H9 (cell line): ENCODE measurements around the gene PRKACG. TPM values are rescaled to one million over a fixed set of nuclear protein-coding genes. Genes with fewer than 3 reads are reported as not detected.
A peak's percentile ranks its signal among the peaks of the same experiment; 100 is the strongest.

Source experiments
- DNase-seq: peaks from one replicate; pipeline ENCODE4 v3.0.0-alpha.2; 2017
- H2AFZ ChIP-seq: one replicate; pipeline ENCODE4 v1.6.1; 2013; ENCODE audit warnings: mild to moderate bottlenecking, low read length, control low read depth, moderate library complexity
- H2AK5ac ChIP-seq: 2 replicates; pipeline ENCODE4 v1.6.1; 2013; ENCODE audit warnings: low read length, control low read depth, mixed read lengths; ENCODE audit not compliant: insufficient read length
- H2BK120ac ChIP-seq: one replicate; pipeline ENCODE4 v1.6.1; 2013; ENCODE audit warnings: low read depth, mild to moderate bottlenecking, low read length, control low read depth, inconsistent platforms; ENCODE audit not compliant: poor library complexity, severe bottlenecking
- H2BK12ac ChIP-seq: 2 replicates; pipeline ENCODE4 v1.6.1; 2013; ENCODE audit warnings: low read length, control low read depth, mixed read lengths, low read depth; ENCODE audit not compliant: insufficient read length
- H2BK15ac ChIP-seq: 2 replicates; pipeline ENCODE4 v1.6.1; 2013; ENCODE audit warnings: low read depth, low read length, control low read depth
- H2BK20ac ChIP-seq: one replicate; pipeline ENCODE4 v1.6.1; 2013; ENCODE audit warnings: low read depth, mild to moderate bottlenecking, low read length, control low read depth, inconsistent platforms; ENCODE audit not compliant: poor library complexity, severe bottlenecking
- H2BK5ac ChIP-seq: 2 replicates; pipeline ENCODE4 v1.6.1; 2013; ENCODE audit warnings: low read length, control low read depth, mixed read lengths; ENCODE audit not compliant: insufficient read length
- H3K14ac ChIP-seq: 2 replicates; pipeline ENCODE4 v1.6.1; 2013; ENCODE audit warnings: low read length, control low read depth; ENCODE audit not compliant: insufficient read depth
- H3K18ac ChIP-seq: 2 replicates; pipeline ENCODE4 v1.6.1; 2013; ENCODE audit warnings: low read depth, mild to moderate bottlenecking, mixed read lengths, low read length, control low read depth; ENCODE audit not compliant: insufficient read length
- H3K23ac ChIP-seq: 2 replicates; pipeline ENCODE4 v1.6.1; 2013; ENCODE audit warnings: low read length, control low read depth, mixed read lengths, low read depth; ENCODE audit not compliant: insufficient read length
- H3K23me2 ChIP-seq: 2 replicates; pipeline ENCODE4 v1.6.1; 2013; ENCODE audit warnings: low read depth, mild to moderate bottlenecking, mixed read lengths, low read length, control low read depth; ENCODE audit not compliant: insufficient read length, poor library complexity, severe bottlenecking
- H3K27ac ChIP-seq: 2 replicates; pipeline ENCODE4 v1.5.1; 2013; ENCODE audit warnings: low read length, control low read depth, mixed read lengths, low read depth; ENCODE audit not compliant: insufficient read length
- H3K27me3 ChIP-seq: 2 replicates; pipeline ENCODE4 v1.6.1; 2013; ENCODE audit warnings: low read length, control low read depth, inconsistent platforms; ENCODE audit not compliant: insufficient read depth
- H3K4ac ChIP-seq: 2 replicates; pipeline ENCODE4 v1.6.1; 2013; ENCODE audit warnings: low read depth, mild to moderate bottlenecking, control low read depth, inconsistent platforms, low read length, moderate library complexity
- H3K4me1 ChIP-seq: 2 replicates; pipeline ENCODE4 v1.6.1; 2013; ENCODE audit warnings: low read length, control low read depth, inconsistent platforms; ENCODE audit not compliant: insufficient read depth
- H3K4me2 ChIP-seq: 2 replicates; pipeline ENCODE4 v1.6.1; 2013; ENCODE audit warnings: low read length, control low read depth, mixed read lengths; ENCODE audit not compliant: insufficient read length, insufficient read depth
- H3K56ac ChIP-seq: 2 replicates; pipeline ENCODE4 v1.6.1; 2013; ENCODE audit warnings: low read depth, mild to moderate bottlenecking, mixed read lengths, low read length, control low read depth; ENCODE audit not compliant: insufficient read length
- H3K79me1 ChIP-seq: 2 replicates; pipeline ENCODE4 v1.6.1; 2013; ENCODE audit warnings: low read depth, mild to moderate bottlenecking, moderate library complexity, low read length, control low read depth, inconsistent platforms; ENCODE audit not compliant: insufficient read depth, poor library complexity, severe bottlenecking
- H3K79me2 ChIP-seq: 2 replicates; pipeline ENCODE4 v1.6.1; 2013; ENCODE audit warnings: low read length, control low read depth, inconsistent platforms; ENCODE audit not compliant: insufficient read depth
- H3K9ac ChIP-seq: 2 replicates; pipeline ENCODE4 v1.6.1; 2013; ENCODE audit warnings: low read length, control low read depth, mixed read lengths; ENCODE audit not compliant: insufficient read length; ENCODE audit errors: extremely low read depth
- H3K9me3 ChIP-seq: one replicate; pipeline ENCODE4 v1.6.1; 2013; ENCODE audit warnings: low read depth, low read length, inconsistent platforms; ENCODE audit not compliant: control insufficient read depth
- H3T11ph ChIP-seq: one replicate; pipeline ENCODE4 v1.6.1; 2013; ENCODE audit warnings: mild to moderate bottlenecking, low read length, control low read depth, inconsistent platforms
- H4K20me1 ChIP-seq: one replicate; pipeline ENCODE4 v1.6.1; 2013; ENCODE audit not compliant: control insufficient read depth, insufficient read length, insufficient read depth
- H4K5ac ChIP-seq: 2 replicates; pipeline ENCODE4 v1.6.1; 2013; ENCODE audit warnings: low read depth, mild to moderate bottlenecking, mixed read lengths, low read length, control low read depth; ENCODE audit not compliant: insufficient read length
- H4K8ac ChIP-seq: replicated peaks from 2 replicates; pipeline ENCODE4 v1.6.1; 2013; ENCODE audit warnings: low read length, control low read depth, mixed read lengths, low read depth; ENCODE audit not compliant: insufficient read length
- H4K91ac ChIP-seq: 2 replicates; pipeline ENCODE4 v1.6.1; 2013; ENCODE audit warnings: low read depth, mild to moderate bottlenecking, moderate library complexity, mixed read lengths, low read length, control low read depth; ENCODE audit not compliant: insufficient read length
- H3K27ac Mint-ChIP-seq, 3 experiments: 2 replicates in 2 of 3; 3 replicates in 1 of 3; pipeline ENCODE4 v1.8.0; 2020 to 2021; ENCODE audit warnings: mixed read lengths in 3 of 3, mild to moderate bottlenecking in 1 of 3, moderate library complexity in 1 of 3
- H3K27me3 Mint-ChIP-seq: 2 replicates; pipeline ENCODE4 v1.8.0; 2021; ENCODE audit warnings: low read depth, mild to moderate bottlenecking, moderate library complexity, mixed read lengths
- H3K36me3 Mint-ChIP-seq, 3 experiments: 2 replicates in 2 of 3; 3 replicates in 1 of 3; pipeline ENCODE4 v1.8.0; 2020 to 2021; ENCODE audit warnings: low read depth in 3 of 3, mixed read lengths in 3 of 3; ENCODE audit not compliant: insufficient read depth in 1 of 3
- H3K4me1 Mint-ChIP-seq, 2 experiments: 2 replicates each; pipeline ENCODE4 v1.8.0; 2020; ENCODE audit warnings: mixed read lengths in 2 of 2
- H3K4me3 Mint-ChIP-seq, 2 experiments: 2 replicates in 1 of 2; 3 replicates in 1 of 2; pipeline ENCODE4 v1.8.0; 2020 to 2021; ENCODE audit warnings: mild to moderate bottlenecking in 2 of 2, mixed read lengths in 2 of 2, moderate library complexity in 1 of 2
- H3K9me3 Mint-ChIP-seq, 2 experiments: 2 replicates in 1 of 2; 3 replicates in 1 of 2; pipeline ENCODE4 v1.8.0; 2020; ENCODE audit warnings: mild to moderate bottlenecking in 2 of 2, mixed read lengths in 2 of 2, moderate library complexity in 1 of 2
- WGBS: extraction: QIAGEN DNeasy Blood & Tissue Kit; methylation state at CpG from one replicate; pipeline ENCODE4 v1.1.7; 2013; ENCODE audit warnings: missing lambda C conversion rate, low lambda C conversion rate, mixed read lengths; ENCODE audit not compliant: insufficient read length; ENCODE audit errors: extremely low coverage; 5-methylcytosine and 5-hydroxymethylcytosine counted together
- total RNA-seq: library from RNA; stranded (reverse); gene quantifications from 2 replicates; pipeline ENCODE4 v1.2.1, GENCODE V29; 2021
- TF ChIP-seq, protein P1 (sequence below): fragments of 200-600 bp; sonication (generic); conservative IDR thresholded peaks from 3 replicates; pipeline ENCODE4 v1.8.0; 2021; ENCODE audit warnings: antibody characterized with exemption, mild to moderate bottlenecking

Gene PRKACG
- total RNA-seq, 1 experiment from 2014 or later: not detected

- no peaks in the 10 kb centered on the region for H3K23me2 ChIP-seq
- H3K4me2 ChIP-seq: no peak overlapping the region
- H2BK20ac ChIP-seq: no peak overlapping the region
- no peak overlapping the region for H2BK5ac ChIP-seq
- H3K14ac ChIP-seq: no peak overlapping the region
- H2BK12ac ChIP-seq: no peak overlapping the region
- H3K4ac ChIP-seq: no peak overlapping the region
- no peak overlapping the region for H3K4me3 Mint-ChIP-seq
- H3K27ac Mint-ChIP-seq: peak overlapping the region in 1 of 3 experiments; percentile 9; a peak in 2 of 7 replicates
- no peaks in the 10 kb centered on the region for H4K20me1 ChIP-seq
- H3K23ac ChIP-seq: no peak overlapping the region
- peaks cover 26 to 38% of the 10 kb centered on the region in 2 experiments for H3K4me1 Mint-ChIP-seq
- H3K36me3 Mint-ChIP-seq: no peaks in the 10 kb centered on the region
- no peak overlapping the region for H4K8ac ChIP-seq
- no peak overlapping the region for H3K27ac ChIP-seq
- no peak overlapping the region for H2BK15ac ChIP-seq
- H3K9me3 Mint-ChIP-seq: no peaks in the 10 kb centered on the region
- no peak overlapping the region for H4K91ac ChIP-seq
- no peak overlapping the region for H3K18ac ChIP-seq
- H3K79me2 ChIP-seq: no peaks in the 10 kb centered on the region
- H3K9ac ChIP-seq: no peak overlapping the region
- H2AFZ ChIP-seq: no peak overlapping the region
- no peak overlapping the region for H4K5ac ChIP-seq
- TF ChIP-seq, protein P1, sequence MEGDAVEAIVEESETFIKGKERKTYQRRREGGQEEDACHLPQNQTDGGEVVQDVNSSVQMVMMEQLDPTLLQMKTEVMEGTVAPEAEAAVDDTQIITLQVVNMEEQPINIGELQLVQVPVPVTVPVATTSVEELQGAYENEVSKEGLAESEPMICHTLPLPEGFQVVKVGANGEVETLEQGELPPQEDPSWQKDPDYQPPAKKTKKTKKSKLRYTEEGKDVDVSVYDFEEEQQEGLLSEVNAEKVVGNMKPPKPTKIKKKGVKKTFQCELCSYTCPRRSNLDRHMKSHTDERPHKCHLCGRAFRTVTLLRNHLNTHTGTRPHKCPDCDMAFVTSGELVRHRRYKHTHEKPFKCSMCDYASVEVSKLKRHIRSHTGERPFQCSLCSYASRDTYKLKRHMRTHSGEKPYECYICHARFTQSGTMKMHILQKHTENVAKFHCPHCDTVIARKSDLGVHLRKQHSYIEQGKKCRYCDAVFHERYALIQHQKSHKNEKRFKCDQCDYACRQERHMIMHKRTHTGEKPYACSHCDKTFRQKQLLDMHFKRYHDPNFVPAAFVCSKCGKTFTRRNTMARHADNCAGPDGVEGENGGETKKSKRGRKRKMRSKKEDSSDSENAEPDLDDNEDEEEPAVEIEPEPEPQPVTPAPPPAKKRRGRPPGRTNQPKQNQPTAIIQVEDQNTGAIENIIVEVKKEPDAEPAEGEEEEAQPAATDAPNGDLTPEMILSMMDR: no peak
- H3K9me3 ChIP-seq: no peaks in the 10 kb centered on the region
- H3K27me3 Mint-ChIP-seq: no peaks in the 10 kb centered on the region; the same call in 1 of the 2 replicates
- DNase-seq: no peak
- no peaks in the 10 kb centered on the region for H3K4me1 ChIP-seq
- H3K27me3 ChIP-seq: no peaks in the 10 kb centered on the region
- no peak overlapping the region for H3T11ph ChIP-seq
- no peaks in the 10 kb centered on the region for H3K79me1 ChIP-seq
- no CpG with 5 or more reads among the region's 3 CpGs for WGBS
- no peak overlapping the region for H3K56ac ChIP-seq
- H2BK120ac ChIP-seq: no peak overlapping the region
- H2AK5ac ChIP-seq: no peak overlapping the region
These were observed 16.2 kb downstream of the PRKACG start for GRCh38 chr9:68997666-68998065.
